ENCODE measurements around the gene KAZN.

The KAZN gene

GRCh38 chr1:15148004-15148403, 549.5 kb downstream of the KAZN start:
- TF ChIP-seq SNAI2 (CRISPR knock-in tag; IDR thresholded peaks at IDR 0.05), result no peak
- TF ChIP-seq BACH2 (CRISPR knock-in tag; IDR thresholded peaks at IDR 0.05; ENCODE audit: borderline replicate concordance), result no peak
- no peak for TF ChIP-seq ZNF70 (CRISPR knock-in tag; IDR thresholded peaks at IDR 0.05)
- TF ChIP-seq TCF4 (CRISPR knock-in tag; IDR thresholded peaks at IDR 0.05; ENCODE audit: borderline replicate concordance), result no peak
- TF ChIP-seq PPARA (CRISPR knock-in tag; IDR thresholded peaks at IDR 0.05; ENCODE audit: borderline replicate concordance), result no peak
- TF ChIP-seq ARNTL (CRISPR knock-in tag; IDR thresholded peaks at IDR 0.05; ENCODE audit: borderline replicate concordance, low read depth), result no peak
- TF ChIP-seq TSHZ2 (CRISPR knock-in tag; IDR thresholded peaks at IDR 0.05), result no peak
- no peak for TF ChIP-seq RARB (CRISPR knock-in tag; IDR thresholded peaks at IDR 0.05)
- no peak for TF ChIP-seq OSR1 (CRISPR knock-in tag; IDR thresholded peaks at IDR 0.05)
- no peak for TF ChIP-seq ISL1 (CRISPR knock-in tag; IDR thresholded peaks at IDR 0.05)
- TF ChIP-seq POU6F1 (CRISPR knock-in tag; IDR thresholded peaks at IDR 0.05; ENCODE audit: borderline replicate concordance, low read depth), result no peak
- no peak for TF ChIP-seq CSDC2 (CRISPR knock-in tag; IDR thresholded peaks at IDR 0.05)
- no peak for TF ChIP-seq ZNF8 (CRISPR knock-in tag; IDR thresholded peaks at IDR 0.05)
- ATAC-seq, result no peak

- TF ChIP-seq ZFP3 (CRISPR knock-in tag; IDR thresholded peaks at IDR 0.05), result no peak
- ATAC-seq, result no peak
These were observed 550.0 kb downstream of the KAZN start for GRCh38 chr1:15148475-15148874.

- no peak for ATAC-seq
- TF ChIP-seq ZNF565 (CRISPR knock-in tag; conservative IDR thresholded peaks at IDR 0.05; ENCODE audit: low read depth), result no peak
- peak; percentile 55; the same call in 1 of the 2 replicates for TF ChIP-seq ZNF70 (CRISPR knock-in tag; IDR thresholded peaks at IDR 0.05)
These were observed 550.5 kb downstream of the KAZN start for GRCh38 chr1:15148941-15149340.

- TF ChIP-seq PATZ1 (CRISPR knock-in tag; IDR thresholded peaks at IDR 0.05; ENCODE audit: borderline replicate concordance) (no peak), ZNF70 (CRISPR knock-in tag; IDR thresholded peaks at IDR 0.05) (no peak), TCF4 (CRISPR knock-in tag; IDR thresholded peaks at IDR 0.05; ENCODE audit: borderline replicate concordance) (no peak), ZC3H10 (CRISPR knock-in tag; IDR thresholded peaks at IDR 0.05) (no peak), CREB5 (CRISPR knock-in tag; IDR thresholded peaks at IDR 0.05; ENCODE audit: low read depth) (no peak), CSRNP3 (CRISPR knock-in tag; IDR thresholded peaks at IDR 0.05) (no peak), SNAI2 (CRISPR knock-in tag; IDR thresholded peaks at IDR 0.05) (no peak)
- ATAC-seq, result no peak
These were observed 551.9 kb downstream of the KAZN start for GRCh38 chr1:15150376-15150775.
